ENCODE measurements around the gene C3orf38. TPM values are rescaled to one million over a fixed set of nuclear protein-coding genes. Genes with fewer than 3 reads are reported as not detected.

The C3orf38 gene
- total RNA-seq, 5 donors from 2014 or later (not counting 1 experiment from before 2014, with no cell fraction given), result 26.0 to 39.3 (median 26.8) TPM

DNA sequence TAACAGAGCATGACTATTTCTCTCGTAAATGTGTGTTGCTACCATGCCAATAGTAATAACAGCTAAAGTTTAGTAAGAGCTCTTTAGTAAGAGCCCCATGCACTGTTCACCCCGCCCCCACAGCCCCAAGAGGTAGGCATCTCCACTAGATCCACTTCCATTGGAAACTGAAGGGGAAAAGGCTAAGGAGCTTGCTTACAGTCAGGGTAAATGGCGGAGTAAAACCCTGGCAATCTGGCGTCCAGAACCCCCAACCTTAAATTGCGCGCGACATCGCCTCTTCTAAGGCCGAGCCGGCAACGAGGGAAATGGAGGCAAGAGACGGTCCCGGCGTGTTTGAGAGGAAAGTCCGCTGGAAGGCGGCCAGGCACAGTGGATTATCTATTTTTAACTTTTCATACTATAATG lies 654 bp upstream of the C3orf38 start:
- Mint-ChIP-seq H3K4me1 (peaks cover 34 to 46% (median 40%) of the 10 kb centered on the region in 3 donors), H3K27me3 (no peaks in the 10 kb centered on the region), H3K27ac (peak overlapping the region; percentile 85 to 92), H3K4me3 (peak overlapping the region; percentile 88 to 95 (median 92)), H3K9me3 (no peaks in the 10 kb centered on the region), H3K36me3 (peaks cover 9% of the 10 kb centered on the region)
- no peaks in the 10 kb centered on the region for H3K9me3 ChIP-seq
- DNase-seq, result peak in 9 of 35 experiments; percentile 0 to 12 (median 3)
- H3K36me3 ChIP-seq (ENCODE audit: control insufficient read depth in 2 of 2, extremely low read depth in 1 of 2, insufficient read depth in 1 of 2, low read length in 1 of 2), result no peaks in the 10 kb centered on the region
- peak overlapping the region; percentile 94 for H3K27ac ChIP-seq (ENCODE audit: low read length)
- H3K4me3 ChIP-seq (ENCODE audit: control insufficient read depth in 1 of 2, extremely low read depth in 1 of 2, low read length in 1 of 2), result peak overlapping the region; percentile 86 to 98
- no peaks in the 10 kb centered on the region for H3K27me3 ChIP-seq (replicated peaks in 1 of 2; ENCODE audit: control insufficient read depth in 2 of 2, extremely low read depth in 1 of 2, insufficient read depth in 2 of 2, low read length in 1 of 2)
- 0% methylated on average over 7 of the region's 16 CpGs for WGBS (ENCODE audit: insufficient coverage)
- ATAC-seq (replicated peaks in 1 of 4), result peak in 2 of 4 experiments; percentile 7 to 16
- CTCF ChIA-PET, result interaction anchor here (0.5 to 2.0 kb wide), 8 partner anchors 34 to 799 kb away, joined by 3 to 13 read pairs (median 4); partner anchors contain the start of genes CGGBP1 (in 1 of the 2) and ZNF654 (in 1 of the 2)
- POLR2A ChIA-PET, result interaction anchor here (0.6 to 1.1 kb wide), 7 partner anchors 9 to 94 kb away, joined by 3 to 9 read pairs (median 4); partner anchors contain the start of genes CGGBP1 (in 1 of the 2) and ZNF654 (in 1 of the 2)
- peaks cover 15 to 19% of the 10 kb centered on the region in 2 experiments for H3K4me1 ChIP-seq (ENCODE audit: control insufficient read depth in 1 of 2, extremely low read depth in 1 of 2, insufficient read depth in 2 of 2, low read length in 2 of 2)

- peak overlapping the region; percentile 86 to 98 for H3K4me3 ChIP-seq (ENCODE audit: control insufficient read depth in 1 of 2, extremely low read depth in 1 of 2, low read length in 1 of 2)
- peaks cover 37 to 46% (median 45%) of the 10 kb centered on the region in 3 donors for H3K4me1 Mint-ChIP-seq
- peaks cover 13% of the 10 kb centered on the region for H3K36me3 Mint-ChIP-seq
- peaks cover 15 to 19% of the 10 kb centered on the region in 2 experiments for H3K4me1 ChIP-seq (ENCODE audit: control insufficient read depth in 1 of 2, extremely low read depth in 1 of 2, insufficient read depth in 2 of 2, low read length in 2 of 2)
- H3K27ac ChIP-seq (ENCODE audit: low read length), result peak overlapping the region; percentile 94
- peak overlapping the region; percentile 99 for H3K27ac Mint-ChIP-seq
- WGBS (ENCODE audit: insufficient coverage), result 0% methylated on average over 3 of the region's 8 CpGs
- H3K36me3 ChIP-seq (ENCODE audit: control insufficient read depth in 2 of 2, extremely low read depth in 1 of 2, insufficient read depth in 1 of 2, low read length in 1 of 2), result peaks cover 0 to 6% of the 10 kb centered on the region in 2 donors
- H3K9me3 Mint-ChIP-seq, result no peaks in the 10 kb centered on the region
- H3K4me3 Mint-ChIP-seq, result peak overlapping the region; percentile 95 to 97 (median 96)
- peak in 1 of 4 experiments; percentile 9 for ATAC-seq (replicated peaks in 1 of 4)
- H3K9me3 ChIP-seq, result no peaks in the 10 kb centered on the region
- ChIA-PET POLR2A (interaction anchor here in 1 of 2 donors (0.6 to 0.9 kb wide), 2 partner anchors 91 to 117 kb away, joined by 3 to 4 read pairs; no protein-coding TSS in a partner anchor), CTCF (interaction anchor here in 1 of 2 donors (0.6 to 2.0 kb wide), 6 partner anchors 30 to 130 kb away, joined by 3 to 13 read pairs (median 5); partner anchors contain the start of genes CGGBP1 and ZNF654)
- no peaks in the 10 kb centered on the region for H3K27me3 Mint-ChIP-seq
- no peaks in the 10 kb centered on the region for H3K27me3 ChIP-seq (replicated peaks in 1 of 2; ENCODE audit: control insufficient read depth in 2 of 2, extremely low read depth in 1 of 2, insufficient read depth in 2 of 2, low read length in 1 of 2)
- peak in 9 of 35 experiments; percentile 4 to 53 (median 10) for DNase-seq
Measured at GRCh38 chr3:88150371-88150770, 612 bp downstream of the C3orf38 start.

GRCh38 chr3:88150806-88151205 lies 1.0 kb downstream of the C3orf38 start:
- peak overlapping the region; percentile 70 to 99 for H3K27ac Mint-ChIP-seq
- DNase-seq (peak in 1 of 35 experiments; percentile 9), ATAC-seq (replicated peaks in 1 of 4) (no peak)
- Histone ChIP-seq H3K27me3 (replicated peaks in 1 of 2; ENCODE audit: control insufficient read depth in 2 of 2, extremely low read depth in 1 of 2, insufficient read depth in 2 of 2, low read length in 1 of 2) (no peaks in the 10 kb centered on the region), H3K4me3 (ENCODE audit: control insufficient read depth in 1 of 2, extremely low read depth in 1 of 2, low read length in 1 of 2) (peak overlapping the region; percentile 86 to 98), H3K36me3 (ENCODE audit: control insufficient read depth in 2 of 2, extremely low read depth in 1 of 2, insufficient read depth in 1 of 2, low read length in 1 of 2) (peaks cover 0 to 6% of the 10 kb centered on the region in 2 donors), H3K9me3 (no peaks in the 10 kb centered on the region), H3K4me1 (ENCODE audit: control insufficient read depth in 1 of 2, extremely low read depth in 1 of 2, insufficient read depth in 2 of 2, low read length in 2 of 2) (peaks cover 15 to 19% of the 10 kb centered on the region in 2 experiments), H3K27ac (ENCODE audit: low read length) (peak overlapping the region; percentile 94)
- H3K4me1 Mint-ChIP-seq, result peaks cover 40 to 49% (median 47%) of the 10 kb centered on the region in 3 donors
- no peaks in the 10 kb centered on the region for H3K27me3 Mint-ChIP-seq
- POLR2A ChIA-PET, result interaction anchor here in 1 of 2 donors (0.9 kb wide), 1 partner anchor 117 kb away, joined by 3 read pairs; no protein-coding TSS in a partner anchor
- peaks cover 16% of the 10 kb centered on the region for H3K36me3 Mint-ChIP-seq
- peak overlapping the region; percentile 95 to 97 (median 96) for H3K4me3 Mint-ChIP-seq
- WGBS (ENCODE audit: insufficient coverage), result no CpG with 5 or more reads among the region's 6 CpGs
- no peaks in the 10 kb centered on the region for H3K9me3 Mint-ChIP-seq
- CTCF ChIA-PET, result interaction anchor here (0.5 to 2.0 kb wide), 5 partner anchors 29 to 147 kb away, joined by 3 to 13 read pairs (median 6); partner anchors contain the start of genes CGGBP1 (in 1 of the 2) and ZNF654 (in 1 of the 2)

DNA sequence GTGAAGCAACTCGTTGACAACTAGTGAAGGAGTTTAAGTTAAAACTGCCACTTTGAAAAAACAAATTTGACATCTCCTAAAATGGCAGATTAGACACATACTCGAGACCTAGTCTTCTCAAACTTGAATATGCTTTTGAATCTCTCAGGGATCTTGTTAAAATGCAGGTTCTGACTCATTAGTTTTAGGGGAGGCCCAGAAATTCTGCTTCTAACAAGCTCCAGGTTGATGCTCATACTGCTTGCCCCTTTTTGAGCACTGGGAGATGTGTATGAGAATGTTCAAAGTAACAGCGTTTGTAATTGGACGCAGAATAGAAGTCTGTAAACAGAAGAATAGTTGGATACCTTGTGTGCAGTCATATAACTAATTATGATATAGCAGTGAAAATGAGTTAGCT lies 1.6 kb downstream of the C3orf38 start:
- Mint-ChIP-seq H3K4me1 (peaks cover 46 to 55% (median 53%) of the 10 kb centered on the region in 3 donors), H3K27ac (peak overlapping the region; percentile 69 to 72), H3K4me3 (peak overlapping the region; percentile 68 to 97 (median 95)), H3K27me3 (no peaks in the 10 kb centered on the region), H3K9me3 (no peaks in the 10 kb centered on the region), H3K36me3 (peaks cover 22% of the 10 kb centered on the region)
- Histone ChIP-seq H3K27ac (ENCODE audit: low read length) (no peak overlapping the region), H3K36me3 (ENCODE audit: control insufficient read depth in 2 of 2, extremely low read depth in 1 of 2, insufficient read depth in 1 of 2, low read length in 1 of 2) (peaks cover 4 to 12% of the 10 kb centered on the region in 2 donors), H3K4me1 (ENCODE audit: control insufficient read depth in 1 of 2, extremely low read depth in 1 of 2, insufficient read depth in 2 of 2, low read length in 2 of 2) (peaks cover 15 to 19% of the 10 kb centered on the region in 2 experiments), H3K4me3 (ENCODE audit: control insufficient read depth in 1 of 2, extremely low read depth in 1 of 2, low read length in 1 of 2) (peak overlapping the region in 1 of 2 donors; percentile 86), H3K9me3 (no peaks in the 10 kb centered on the region), H3K27me3 (replicated peaks in 1 of 2; ENCODE audit: control insufficient read depth in 2 of 2, extremely low read depth in 1 of 2, insufficient read depth in 2 of 2, low read length in 1 of 2) (no peaks in the 10 kb centered on the region)
- DNase-seq, result peak in 1 of 35 experiments; percentile 23
- ChIA-PET CTCF (interaction anchor here (0.5 to 2.2 kb wide), 3 partner anchors 38 to 407 kb away, joined by 3 to 5 read pairs (median 5); no protein-coding TSS in a partner anchor), POLR2A (no interaction called here)
- no peak for ATAC-seq (replicated peaks in 1 of 4)
- no CpG with 5 or more reads among the region's 4 CpGs for WGBS (ENCODE audit: insufficient coverage)

GRCh38 chr3:88152841-88153240 lies 3.1 kb downstream of the C3orf38 start:
- Mint-ChIP-seq H3K27me3 (no peaks in the 10 kb centered on the region), H3K4me3 (peak overlapping the region in 2 of 3 donors; percentile 22 to 95), H3K9me3 (no peaks in the 10 kb centered on the region), H3K27ac (peak overlapping the region; percentile 28 to 65), H3K36me3 (peaks cover 32% of the 10 kb centered on the region), H3K4me1 (peaks cover 58 to 63% (median 60%) of the 10 kb centered on the region in 3 donors)
- H3K27me3 ChIP-seq (replicated peaks in 1 of 2; ENCODE audit: control insufficient read depth in 2 of 2, extremely low read depth in 1 of 2, insufficient read depth in 2 of 2, low read length in 1 of 2), result no peaks in the 10 kb centered on the region
- 60% methylated on average over 1 of the region's 2 CpGs for WGBS (ENCODE audit: insufficient coverage)
- POLR2A ChIA-PET, result no interaction called here
- peaks cover 5 to 18% of the 10 kb centered on the region in 2 donors for H3K36me3 ChIP-seq (ENCODE audit: control insufficient read depth in 2 of 2, extremely low read depth in 1 of 2, insufficient read depth in 1 of 2, low read length in 1 of 2)
- H3K27ac ChIP-seq (ENCODE audit: low read length), result no peak overlapping the region
- no peak overlapping the region for H3K4me3 ChIP-seq (ENCODE audit: control insufficient read depth in 1 of 2, extremely low read depth in 1 of 2, low read length in 1 of 2)
- H3K4me1 ChIP-seq (ENCODE audit: control insufficient read depth in 1 of 2, extremely low read depth in 1 of 2, insufficient read depth in 2 of 2, low read length in 2 of 2), result peaks cover 15 to 19% of the 10 kb centered on the region in 2 experiments
- H3K9me3 ChIP-seq, result no peaks in the 10 kb centered on the region
- no peak for ATAC-seq (replicated peaks in 1 of 4)
- CTCF ChIA-PET, result interaction anchor here (0.7 to 2.2 kb wide), 2 partner anchors 39 to 42 kb away, joined by 3 to 5 read pairs; no protein-coding TSS in a partner anchor
- no peak for DNase-seq

DNA sequence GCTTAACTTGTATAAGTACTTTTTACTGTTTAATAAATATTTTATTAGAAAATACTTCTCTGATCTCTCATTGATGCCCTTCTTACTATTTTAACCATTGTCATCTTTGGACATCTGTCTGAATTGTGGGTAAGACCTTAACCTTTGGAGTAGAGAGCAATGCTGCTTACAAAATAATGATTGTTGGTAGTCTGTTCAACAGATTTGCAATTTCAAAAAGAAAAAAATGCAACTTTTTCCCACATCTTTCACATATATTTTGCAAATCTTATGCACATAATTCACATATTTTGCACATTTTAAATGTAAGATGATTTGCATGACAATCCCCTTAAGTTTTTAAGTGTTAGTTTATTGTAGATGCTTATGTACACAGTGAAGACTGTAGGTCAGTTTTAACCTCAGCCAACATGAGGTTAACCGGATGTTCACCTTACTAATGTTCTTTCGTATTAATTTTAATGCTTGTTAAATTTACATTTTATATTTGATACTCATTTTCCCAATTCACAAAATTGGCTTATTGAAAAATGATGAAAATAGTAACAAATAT lies 16.7 kb downstream of the C3orf38 start:
- Histone ChIP-seq H3K9me3 (no peaks in the 10 kb centered on the region), H3K4me3 (ENCODE audit: control insufficient read depth in 1 of 2, extremely low read depth in 1 of 2, low read length in 1 of 2) (no peak overlapping the region), H3K4me1 (ENCODE audit: control insufficient read depth in 1 of 2, extremely low read depth in 1 of 2, insufficient read depth in 2 of 2, low read length in 2 of 2) (no peaks in the 10 kb centered on the region), H3K27ac (ENCODE audit: low read length) (no peak overlapping the region), H3K27me3 (replicated peaks in 1 of 2; ENCODE audit: control insufficient read depth in 2 of 2, extremely low read depth in 1 of 2, insufficient read depth in 2 of 2, low read length in 1 of 2) (no peaks in the 10 kb centered on the region), H3K36me3 (ENCODE audit: control insufficient read depth in 2 of 2, extremely low read depth in 1 of 2, insufficient read depth in 1 of 2, low read length in 1 of 2) (no peaks in the 10 kb centered on the region)
- WGBS (ENCODE audit: insufficient coverage), result no CpG with 5 or more reads among the region's 2 CpGs
- H3K9me3 Mint-ChIP-seq, result no peaks in the 10 kb centered on the region
- POLR2A ChIA-PET, result interaction anchor here in 1 of 2 donors (0.7 kb wide), 1 partner anchor 879 kb away, joined by 11 read pairs; no protein-coding TSS in a partner anchor
- no peak overlapping the region for H3K4me3 Mint-ChIP-seq
- peaks cover 0 to 14% (median 12%) of the 10 kb centered on the region in 3 donors for H3K4me1 Mint-ChIP-seq
- CTCF ChIA-PET, result no interaction called here
- DNase-seq (no peak), ATAC-seq (replicated peaks in 1 of 4) (no peak)
- peaks cover 30% of the 10 kb centered on the region for H3K36me3 Mint-ChIP-seq
- H3K27me3 Mint-ChIP-seq, result no peaks in the 10 kb centered on the region
- no peak overlapping the region for H3K27ac Mint-ChIP-seq
